Measurements from ENCODE around the gene CHRNB2. TPM values are rescaled to one million over a fixed set of nuclear protein-coding genes. Genes with fewer than 3 reads are reported as not detected.

The CHRNB2 gene
- total and polyA plus RNA-seq, 9 of the 15 experiments (the other 6 are each of a cell fraction or from before 2014, with no cell fraction given) = 0.01 TPM; not detected in 8

GRCh38 chr1:154575951-154576566 lies 8.5 kb downstream of the CHRNB2 start:
- peak; percentile 23; the same call in 2 of the 3 replicates for ATAC-seq
- Histone ChIP-seq H4K20me1 (replicated peaks; ENCODE audit: control insufficient read depth, insufficient read depth, low read length) (peaks cover 21% of the 10 kb centered on the region), H3K9ac (ENCODE audit: insufficient read depth in 1 of 2, low read depth in 2 of 2, low read length in 2 of 2) (peak overlapping the region in 1 of 2 experiments; percentile 28; a peak in 1 of 4 replicates), H2AFZ (ENCODE audit: low read depth, low read length) (no peak overlapping the region), H3K4me2 (ENCODE audit: insufficient read depth, low read length) (no peak overlapping the region), H3K4me1 (replicated peaks in 1 of 2; ENCODE audit: control insufficient read depth in 2 of 2, insufficient read depth in 2 of 2, low read length in 2 of 2) (peaks cover 0 to 9% of the 10 kb centered on the region in 2 experiments; a peak in 2 of 5 replicates), H3K27me3 (ENCODE audit: control insufficient read depth in 2 of 2, insufficient read depth in 2 of 2, low read length in 2 of 2) (peaks cover 19 to 29% of the 10 kb centered on the region in 2 experiments; a peak in 4 of 5 replicates), H3K9me3 (replicated peaks; ENCODE audit: control insufficient read depth, insufficient read depth, low read depth, low read length) (no peaks in the 10 kb centered on the region), H3K36me3 (ENCODE audit: control insufficient read depth, insufficient read depth, low read length) (peaks cover 15% of the 10 kb centered on the region), H3K79me2 (ENCODE audit: control insufficient read depth, insufficient read depth, low read length) (no peaks in the 10 kb centered on the region), H3K27ac (ENCODE audit: extremely low read depth, low read depth, low read length) (no peak overlapping the region), H3K9me1 (ENCODE audit: control insufficient read depth, insufficient read depth, low read length) (peaks cover 3% of the 10 kb centered on the region), H3K4me3 (no peak overlapping the region)
- intact Hi-C loops (cut with micrococcal nuclease) = no loop called here
- no peak for FAIRE-seq
- ChIA-PET CTCF (ENCODE audit: low intra/inter-chr PET ratio) (no interaction called here), POLR2A (interaction anchor here (0.8 to 1.4 kb wide), 4 partner anchors 14 to 125 kb away, joined by 3 to 5 read pairs (median 4); no protein-coding TSS in a partner anchor)
- in situ Hi-C loops (cut with MboI) = no loop called here
- TF ChIP-seq MAFK (IDR thresholded peaks at IDR 0.05; ENCODE audit: low read length) (no peak), NCOA2 (IDR thresholded peaks at IDR 0.05; ENCODE audit: partially characterized antibody in 2 of 2) (no peak), IFI16 (CRISPR knock-in tag; IDR thresholded peaks at IDR 0.05) (no peak), POLR2G (IDR thresholded peaks at IDR 0.05; ENCODE audit: low read depth, low read length) (peak; percentile 45; the same call in 1 of the 2 replicates), TOE1 (IDR thresholded peaks at IDR 0.05; ENCODE audit: borderline replicate concordance) (no peak), TOE1 (CRISPR knock-in tag; IDR thresholded peaks at IDR 0.05; ENCODE audit: borderline replicate concordance, low read depth) (no peak), PML (IDR thresholded peaks at IDR 0.05; ENCODE audit: low read length) (no peak)
- no TSS peak for BruUV-seq (replicated peaks)
- no peak for DNase-seq (ENCODE audit: extremely low read depth in 1 of 4, low spot score in 3 of 4)
- WGBS (ENCODE audit: insufficient coverage, low coverage, missing lambda C conversion rate) = 5% methylated on average over 5 of the region's 8 CpGs
